ENCODE measurements around the gene PTPRN2. TPM values are rescaled to one million over a fixed set of nuclear protein-coding genes. Genes with fewer than 3 reads are reported as not detected.

PTPRN2 gene
- polyA plus RNA-seq, 1 experiment: 0.31 TPM

DNA sequence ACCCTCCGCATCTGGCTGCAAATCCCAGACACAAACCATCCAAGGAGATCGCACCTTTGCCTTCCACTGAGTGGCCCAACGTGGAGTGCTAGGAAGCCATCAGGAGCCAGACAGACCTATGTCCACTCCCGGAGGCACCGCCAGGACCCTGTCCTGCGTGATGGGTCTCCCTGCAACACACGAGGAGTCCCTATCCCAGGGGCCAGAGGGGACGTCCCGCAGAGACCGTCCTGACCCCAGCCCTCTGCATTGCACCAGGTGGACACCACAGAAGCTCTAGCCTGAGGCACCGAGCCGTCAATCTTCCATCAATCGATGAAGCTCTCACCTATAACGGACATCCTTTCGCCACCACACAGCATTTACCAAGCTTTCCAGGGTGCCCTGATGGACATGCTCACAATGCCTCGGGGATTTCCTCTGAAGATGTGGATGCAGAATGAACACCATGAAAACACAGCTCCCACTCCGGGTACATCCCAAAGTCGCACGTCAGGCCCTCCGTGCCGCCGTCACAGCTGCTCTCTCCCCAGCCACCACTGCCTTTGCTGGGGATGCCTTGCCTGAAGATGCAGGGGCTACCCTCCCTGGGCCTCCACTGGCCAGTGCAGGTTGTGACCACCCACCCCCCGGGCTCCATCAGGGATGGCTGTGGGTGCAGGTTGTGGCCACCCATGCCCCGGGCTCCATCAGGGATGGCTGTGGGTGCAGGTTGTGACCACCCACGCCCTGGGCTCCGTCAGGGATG lies 54.1 kb downstream of the PTPRN2 start:
- POLR2A ChIA-PET: no interaction called here
- Histone ChIP-seq H3K36me3 (ENCODE audit: control insufficient read depth, insufficient read depth, low read length) (no peaks in the 10 kb centered on the region), H3K27me3 (ENCODE audit: control insufficient read depth, insufficient read depth, low read length) (no peaks in the 10 kb centered on the region), H3K4me3 (ENCODE audit: low read depth, low read length) (no peak overlapping the region)
- CTCF ChIA-PET: interaction anchor here (0.9 kb wide), 1 partner anchor 8 kb away, joined by 3 read pairs; no protein-coding TSS in a partner anchor
- TF ChIP-seq, protein P1, sequence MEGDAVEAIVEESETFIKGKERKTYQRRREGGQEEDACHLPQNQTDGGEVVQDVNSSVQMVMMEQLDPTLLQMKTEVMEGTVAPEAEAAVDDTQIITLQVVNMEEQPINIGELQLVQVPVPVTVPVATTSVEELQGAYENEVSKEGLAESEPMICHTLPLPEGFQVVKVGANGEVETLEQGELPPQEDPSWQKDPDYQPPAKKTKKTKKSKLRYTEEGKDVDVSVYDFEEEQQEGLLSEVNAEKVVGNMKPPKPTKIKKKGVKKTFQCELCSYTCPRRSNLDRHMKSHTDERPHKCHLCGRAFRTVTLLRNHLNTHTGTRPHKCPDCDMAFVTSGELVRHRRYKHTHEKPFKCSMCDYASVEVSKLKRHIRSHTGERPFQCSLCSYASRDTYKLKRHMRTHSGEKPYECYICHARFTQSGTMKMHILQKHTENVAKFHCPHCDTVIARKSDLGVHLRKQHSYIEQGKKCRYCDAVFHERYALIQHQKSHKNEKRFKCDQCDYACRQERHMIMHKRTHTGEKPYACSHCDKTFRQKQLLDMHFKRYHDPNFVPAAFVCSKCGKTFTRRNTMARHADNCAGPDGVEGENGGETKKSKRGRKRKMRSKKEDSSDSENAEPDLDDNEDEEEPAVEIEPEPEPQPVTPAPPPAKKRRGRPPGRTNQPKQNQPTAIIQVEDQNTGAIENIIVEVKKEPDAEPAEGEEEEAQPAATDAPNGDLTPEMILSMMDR (IDR thresholded peaks at IDR 0.05; ENCODE audit: insufficient read depth, low read depth, low read length): no peak
- DNase-seq (ENCODE audit: low read depth): no peak

DNA sequence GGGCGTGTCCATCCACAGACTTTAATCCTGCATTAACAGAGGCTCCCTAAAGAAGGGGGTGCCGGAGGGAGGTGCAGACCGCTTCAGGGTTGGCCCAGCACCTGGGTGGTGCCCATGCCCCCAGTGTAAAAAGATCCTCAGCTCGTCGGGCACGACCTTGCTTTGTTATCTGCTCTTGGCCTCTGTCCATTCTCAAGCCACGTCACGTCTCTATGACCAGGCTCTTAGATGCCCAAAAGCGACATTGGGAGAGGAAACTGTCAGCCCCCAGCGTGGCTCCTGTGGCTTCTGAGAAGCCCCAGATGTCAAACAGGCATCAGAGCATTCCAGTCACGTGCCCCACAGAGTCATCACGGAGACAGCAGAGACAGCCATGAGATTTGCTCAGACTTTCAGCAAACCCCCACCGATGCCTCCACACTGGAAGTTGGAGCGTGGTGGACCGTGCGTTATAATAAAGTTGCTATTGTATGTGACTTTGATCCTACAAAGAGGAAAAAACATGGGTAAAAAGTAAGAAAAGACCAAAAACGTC lies 55.5 kb downstream of the PTPRN2 start:
- TF ChIP-seq, protein P1 (IDR thresholded peaks at IDR 0.05; ENCODE audit: insufficient read depth, low read depth, low read length): no peak
- Histone ChIP-seq H3K27me3 (ENCODE audit: control insufficient read depth, insufficient read depth, low read length) (no peaks in the 10 kb centered on the region), H3K4me3 (ENCODE audit: low read depth, low read length) (no peak overlapping the region), H3K36me3 (ENCODE audit: control insufficient read depth, insufficient read depth, low read length) (no peaks in the 10 kb centered on the region)
- ChIA-PET POLR2A (no interaction called here), CTCF (no interaction called here)
- no peak for DNase-seq (ENCODE audit: low read depth)

DNA sequence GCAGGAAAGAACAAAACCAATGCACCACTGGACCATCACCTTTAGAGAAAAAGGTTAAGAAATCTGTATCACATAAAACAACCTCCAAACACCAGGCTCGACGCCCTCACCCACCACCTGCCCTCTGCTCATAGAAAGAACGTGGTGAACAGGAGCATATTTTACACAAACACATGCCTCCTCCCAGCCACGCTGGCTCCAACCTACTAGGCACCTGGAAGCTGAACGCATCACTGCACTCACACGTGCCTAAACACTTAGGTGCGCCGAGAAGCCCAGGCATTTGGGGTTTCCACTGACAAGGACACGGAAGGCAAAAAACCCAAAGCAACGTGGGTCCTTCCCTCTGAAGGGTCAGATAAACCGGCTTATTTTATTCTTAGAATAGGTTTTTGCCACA lies 56.0 kb downstream of the PTPRN2 start:
- no peaks in the 10 kb centered on the region for H3K27me3 ChIP-seq (ENCODE audit: control insufficient read depth, insufficient read depth, low read length)
- TF ChIP-seq, protein P1 (IDR thresholded peaks at IDR 0.05; ENCODE audit: insufficient read depth, low read depth, low read length): no peak
- ChIA-PET POLR2A (no interaction called here), CTCF (no interaction called here)
- H3K4me3 ChIP-seq (ENCODE audit: low read depth, low read length): no peak overlapping the region
- no peak for DNase-seq (ENCODE audit: low read depth)
- H3K36me3 ChIP-seq (ENCODE audit: control insufficient read depth, insufficient read depth, low read length): no peaks in the 10 kb centered on the region

DNA sequence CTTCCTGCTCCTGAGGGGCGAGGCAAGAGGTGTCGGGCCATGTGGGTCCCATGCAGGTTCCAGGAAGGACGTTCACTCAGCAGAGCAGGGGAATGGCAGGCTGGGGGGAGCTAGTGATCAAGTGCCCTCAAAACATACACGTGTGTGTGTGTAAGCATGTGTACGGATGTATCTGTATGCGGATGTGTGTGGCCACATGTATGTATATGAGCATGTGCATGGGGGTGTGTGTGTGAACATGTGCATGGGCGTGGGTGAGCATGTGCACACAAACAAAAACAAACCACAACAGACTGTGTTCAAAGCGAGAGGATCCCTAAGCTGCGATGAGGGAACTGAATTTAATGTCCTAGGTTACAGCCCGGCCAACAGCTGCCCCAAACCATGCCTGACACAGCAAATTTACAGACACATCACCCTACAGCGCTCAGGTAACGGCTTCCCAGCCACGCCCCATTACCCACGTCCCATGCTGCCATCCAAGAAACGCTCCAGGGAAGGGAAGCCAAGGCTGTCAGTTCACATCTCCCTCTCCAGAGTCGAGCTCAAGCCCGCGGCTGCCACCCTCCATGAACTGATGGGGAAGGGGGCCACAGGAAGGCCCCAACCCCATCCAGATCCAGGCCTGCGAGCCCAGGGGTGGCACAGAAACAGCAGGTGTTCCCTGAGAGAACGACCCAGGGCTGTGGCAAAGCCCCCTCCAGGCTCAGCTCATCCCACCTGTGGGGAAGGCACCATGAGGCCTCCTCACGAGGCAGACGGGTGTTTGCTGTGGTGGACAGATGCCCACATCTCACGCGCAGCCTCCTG lies 56.6 kb downstream of the PTPRN2 start:
- H3K36me3 ChIP-seq (ENCODE audit: control insufficient read depth, insufficient read depth, low read length): no peaks in the 10 kb centered on the region
- ChIA-PET CTCF (no interaction called here), POLR2A (no interaction called here)
- no peak for DNase-seq (ENCODE audit: low read depth)
- H3K4me3 ChIP-seq (ENCODE audit: low read depth, low read length): no peak overlapping the region
- no peaks in the 10 kb centered on the region for H3K27me3 ChIP-seq (ENCODE audit: control insufficient read depth, insufficient read depth, low read length)
- TF ChIP-seq, protein P1 (IDR thresholded peaks at IDR 0.05; ENCODE audit: insufficient read depth, low read depth, low read length): no peak

Data from BJ (cell line).